Epithelial cell of prostate (primary cell): ENCODE measurements around the gene PRR23A.
"Not testable (repeated sequence)": the region's sequence is repeated elsewhere in the genome, so short reads cannot be mapped to it uniquely, and the experiment has no call there.

ENCODE experiments used
- DNase-seq: peaks from one replicate; pipeline ENCODE4 v3.0.0-alpha.2; 2011; ENCODE audit warnings: low read depth, low spot score
- H3K27ac ChIP-seq: fragments of 450-650 bp; 2 replicates; pipeline ENCODE4 v1.5.1; 2017; ENCODE audit warnings: mild to moderate bottlenecking

PRR23A gene

DNA sequence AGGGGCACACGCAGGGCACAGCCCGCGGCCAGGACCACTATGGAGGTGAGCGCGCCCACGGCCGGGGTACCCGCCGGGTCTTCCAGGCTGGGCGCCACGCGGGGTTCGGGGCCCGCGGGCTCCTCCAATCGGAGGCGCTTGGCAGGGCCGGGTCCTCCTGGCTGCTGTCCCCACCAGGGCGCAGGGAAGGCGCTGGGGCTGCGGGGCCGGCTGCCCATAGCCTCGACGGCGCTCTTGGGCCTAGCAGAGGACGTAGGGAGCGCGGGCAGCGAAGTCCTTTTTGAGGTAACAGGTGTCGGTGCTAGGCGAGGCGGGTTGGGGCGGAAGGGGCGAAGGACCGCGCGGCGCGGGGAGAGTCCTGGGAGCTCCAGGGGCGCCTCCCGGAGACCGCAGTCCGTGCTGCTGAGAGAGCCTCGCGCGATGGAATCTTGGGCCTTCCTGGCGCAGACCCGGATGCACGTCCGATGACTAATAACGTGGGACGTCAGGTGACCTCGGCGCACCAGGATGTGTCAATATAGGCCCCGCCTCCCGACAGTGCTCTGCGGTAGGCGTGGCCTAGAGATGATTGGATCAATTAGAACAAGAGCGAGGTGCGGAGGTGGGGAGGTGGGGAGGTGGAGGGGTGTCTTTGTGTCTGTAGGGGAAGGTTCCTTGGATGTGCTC is at the start of gene PRR23A:
PRR23A (minus strand) TSS at position 218 of the 666 bp plus-strand sequence; CDS start at position 218, 0 bp downstream.
- no peak for DNase-seq
- H3K27ac ChIP-seq: no peak within 1 kb of the TSS

DNA sequence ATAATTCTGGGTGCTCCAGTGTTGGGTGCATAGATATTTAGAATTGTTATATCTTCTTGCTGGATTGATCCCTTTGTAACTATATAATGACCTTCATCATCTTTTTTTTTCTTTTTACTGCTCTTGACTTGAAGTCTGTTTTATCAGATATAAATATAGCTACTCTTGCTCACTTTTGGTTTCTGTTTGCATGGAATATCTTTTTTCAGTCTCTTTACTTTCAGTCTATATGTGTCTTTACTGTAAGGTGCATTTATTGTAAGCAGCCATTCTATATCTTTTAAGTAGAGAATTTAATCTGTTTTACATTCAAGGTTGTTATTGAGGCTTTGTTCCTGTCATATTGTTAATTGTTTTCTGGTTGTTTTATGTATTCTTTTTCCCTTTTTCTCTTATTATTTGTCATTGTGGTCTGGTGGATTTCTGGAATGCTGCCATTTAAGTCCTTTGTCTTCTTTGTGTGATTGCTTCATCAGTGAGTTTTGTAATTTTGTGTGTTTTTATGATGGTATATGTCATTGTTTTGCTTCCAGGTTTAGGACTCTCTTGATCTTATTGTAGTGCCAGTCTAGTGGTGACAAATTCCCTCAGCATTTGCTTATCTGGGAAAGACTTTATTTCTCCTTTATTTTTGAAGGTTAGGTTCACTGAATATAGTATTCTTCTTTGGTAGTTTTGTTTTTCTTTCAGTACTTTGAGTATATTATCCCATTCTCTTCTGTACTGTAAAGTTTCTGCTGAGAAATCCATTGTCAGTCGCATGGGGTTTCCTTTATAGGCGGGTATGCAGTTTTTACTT is 46.9 kb upstream of the PRR23A start:
- no peak overlapping the region for H3K27ac ChIP-seq
- DNase-seq: no peak

DNA sequence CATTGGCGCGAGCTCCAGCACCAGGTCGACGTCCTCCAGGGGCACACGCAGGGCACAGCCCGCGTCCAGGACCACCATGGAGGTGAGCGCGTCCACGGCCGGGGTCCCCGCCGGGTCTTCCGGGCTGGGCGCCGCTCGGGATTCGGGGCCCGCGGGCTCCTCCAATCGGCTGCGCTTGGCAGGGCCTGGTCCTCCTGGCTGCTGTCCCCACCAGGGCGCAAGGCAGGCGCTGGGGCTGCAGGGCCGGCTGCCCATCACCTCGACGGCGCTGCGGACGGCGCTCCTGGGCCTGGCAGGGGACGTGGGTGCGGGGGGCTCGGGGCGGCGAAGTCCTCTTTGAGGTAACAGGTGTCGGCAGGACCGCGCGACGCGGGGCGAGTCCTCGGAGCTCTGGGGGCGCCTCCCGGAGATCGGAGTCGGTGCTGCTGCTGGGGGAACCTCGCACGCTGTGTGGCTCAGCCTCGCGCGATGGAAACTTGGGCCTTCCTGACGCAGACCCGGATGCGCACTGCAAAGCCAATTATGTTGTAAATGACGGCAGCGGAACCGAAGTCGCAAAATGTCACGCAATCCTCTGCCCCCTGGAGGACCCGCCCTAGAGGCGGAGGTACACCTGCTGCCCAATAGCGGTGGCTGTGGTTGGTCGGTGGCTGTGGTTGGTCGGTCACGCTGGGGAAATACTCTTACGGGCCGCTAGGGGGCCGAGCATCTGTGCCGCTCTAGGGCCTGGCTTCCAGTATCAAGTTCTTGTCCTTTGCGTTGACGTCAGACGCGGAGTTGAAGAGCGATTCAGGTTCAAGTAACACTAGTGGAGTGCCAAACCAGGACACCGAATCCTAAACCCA is 38.5 kb upstream of the PRR23A start, which contains the start of gene PRR23C:
PRR23C (minus strand) TSS at position 527 of the 845 bp plus-strand sequence; CDS start at position 255, 272 bp downstream.
- no peak within 1 kb of the TSS for H3K27ac ChIP-seq
- no peak for DNase-seq

DNA sequence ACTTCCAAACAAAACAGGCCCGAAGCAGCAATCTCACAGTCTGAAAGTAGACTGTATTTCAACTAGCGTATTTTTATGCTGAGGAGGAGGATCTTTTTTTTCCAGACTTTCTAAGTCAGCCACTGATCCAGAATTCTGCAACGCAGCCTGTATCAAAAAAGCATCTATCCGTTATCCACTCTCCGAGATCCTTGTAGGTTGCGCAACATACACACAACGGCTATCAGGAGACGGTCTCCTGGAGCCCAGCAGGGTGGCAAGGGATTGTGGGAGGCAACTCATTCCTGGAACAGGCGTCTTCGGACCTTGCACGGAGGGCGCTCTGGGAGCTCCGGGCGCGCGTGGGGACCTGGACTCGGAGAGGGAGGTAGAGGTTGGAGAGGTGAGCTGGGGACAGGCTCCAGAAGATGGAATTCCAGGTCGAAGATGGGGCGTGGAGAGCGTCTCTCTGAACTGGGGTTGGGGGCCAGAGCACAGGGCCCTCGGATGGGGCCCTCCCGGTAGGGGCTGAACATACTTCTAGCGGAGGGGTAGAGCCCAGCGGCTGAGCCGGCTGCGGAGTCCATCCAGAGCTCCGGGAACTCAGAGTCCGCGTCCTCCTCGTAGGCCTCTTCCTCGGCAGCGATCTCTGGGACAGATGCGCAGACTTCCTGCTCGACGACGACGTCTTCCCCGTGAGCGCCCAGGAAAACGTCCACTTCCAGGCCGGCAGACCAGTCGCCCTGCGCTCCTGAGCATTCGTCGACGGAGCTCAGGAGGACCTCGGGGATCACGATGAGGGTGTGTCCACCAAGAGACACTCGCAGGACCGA is 37.7 kb upstream of the PRR23A start:
- DNase-seq: no peak
- no peak overlapping the region for H3K27ac ChIP-seq

DNA sequence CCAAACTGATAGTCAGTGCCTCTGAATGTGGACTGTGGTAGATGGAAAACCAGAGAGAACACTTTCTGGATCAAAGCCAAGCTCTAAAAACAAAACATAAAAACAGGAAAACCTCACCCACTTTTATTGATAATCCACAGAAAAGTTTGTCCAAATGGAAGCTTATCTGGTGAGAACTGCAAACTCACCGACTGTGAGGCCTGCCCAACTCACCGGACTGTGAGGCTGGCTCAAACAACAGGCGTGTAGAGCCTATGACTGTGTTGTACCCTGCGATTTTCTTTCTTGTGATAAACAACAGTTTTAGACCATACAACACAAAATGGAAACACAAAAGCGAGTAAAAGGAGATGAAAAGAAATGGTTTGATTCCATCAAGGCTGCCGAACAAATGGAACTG is 31.4 kb upstream of the PRR23A start:
- H3K27ac ChIP-seq: no peak overlapping the region
- DNase-seq: no peak

DNA sequence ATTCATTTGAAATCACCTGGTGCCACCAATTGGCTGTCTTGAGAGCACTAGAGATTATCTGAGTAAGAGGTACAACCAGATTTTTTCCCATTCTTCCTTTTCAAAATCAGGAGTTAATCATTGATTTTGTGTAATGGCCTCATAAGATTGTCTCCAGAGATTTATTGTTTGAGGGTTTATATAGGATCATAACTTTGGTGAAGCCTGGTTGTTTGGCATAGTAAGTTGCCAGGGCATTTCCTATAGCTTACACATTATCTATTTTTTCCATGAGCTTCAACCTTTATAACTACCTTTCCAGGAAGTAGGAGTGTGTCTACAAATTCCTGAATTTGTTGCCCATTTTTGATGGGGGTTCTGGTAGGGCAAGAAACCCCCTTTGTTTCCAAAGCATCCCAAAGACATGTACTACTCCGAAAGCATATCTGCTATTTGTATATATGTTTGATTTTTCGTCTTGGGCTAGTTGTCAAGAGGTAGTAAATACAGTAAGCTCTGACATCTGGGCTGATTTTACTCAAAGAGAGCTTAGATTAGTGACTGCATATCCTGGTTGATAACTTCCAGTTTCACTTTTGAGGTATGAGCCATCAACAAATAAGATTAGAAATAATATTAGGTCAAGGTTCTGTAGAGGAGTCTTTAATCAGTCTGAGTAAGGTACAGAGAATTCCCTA is 26.4 kb upstream of the PRR23A start:
- no peak overlapping the region for H3K27ac ChIP-seq
- DNase-seq: no peak

DNA sequence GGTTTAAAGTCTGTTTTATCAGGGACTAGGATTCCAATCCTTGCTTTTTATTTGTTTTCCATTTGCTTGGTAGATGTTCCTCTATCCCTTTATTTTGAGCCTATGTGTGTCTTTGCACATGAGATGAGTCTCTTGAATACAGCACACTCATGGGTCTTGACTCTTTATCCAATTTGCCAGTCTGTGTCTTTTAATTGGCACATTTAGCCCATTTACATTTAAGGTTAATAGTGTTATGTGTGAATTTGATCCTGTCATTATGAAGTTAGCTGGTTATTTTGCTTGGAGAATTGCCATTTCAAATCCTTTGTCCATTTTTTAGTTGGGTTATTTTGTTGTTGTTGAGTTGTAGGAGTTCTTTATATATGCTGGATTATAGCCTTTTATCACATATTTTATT is 24.5 kb upstream of the PRR23A start:
- DNase-seq, H3K27ac ChIP-seq: not testable (repeated sequence)

DNA sequence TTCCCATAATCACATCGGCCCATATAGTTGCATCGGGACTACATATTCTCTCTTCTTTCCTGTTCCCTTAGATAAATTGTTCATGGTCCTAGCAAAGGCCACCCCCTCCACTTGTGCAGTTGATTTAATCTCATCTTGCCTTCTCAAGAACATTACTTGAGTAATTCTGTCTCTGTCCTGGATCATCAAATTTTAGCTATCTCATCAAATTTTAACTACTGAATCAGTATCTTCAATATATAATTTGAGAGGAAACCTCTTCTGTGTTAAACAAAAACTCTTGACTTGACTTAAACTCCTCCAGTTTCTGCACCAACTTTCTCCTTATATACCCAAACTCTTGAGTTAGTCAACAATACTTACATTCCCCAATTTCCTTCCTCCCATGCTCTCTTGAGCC is 18.9 kb upstream of the PRR23A start:
- H3K27ac ChIP-seq: no peak overlapping the region
- DNase-seq: no peak

DNA sequence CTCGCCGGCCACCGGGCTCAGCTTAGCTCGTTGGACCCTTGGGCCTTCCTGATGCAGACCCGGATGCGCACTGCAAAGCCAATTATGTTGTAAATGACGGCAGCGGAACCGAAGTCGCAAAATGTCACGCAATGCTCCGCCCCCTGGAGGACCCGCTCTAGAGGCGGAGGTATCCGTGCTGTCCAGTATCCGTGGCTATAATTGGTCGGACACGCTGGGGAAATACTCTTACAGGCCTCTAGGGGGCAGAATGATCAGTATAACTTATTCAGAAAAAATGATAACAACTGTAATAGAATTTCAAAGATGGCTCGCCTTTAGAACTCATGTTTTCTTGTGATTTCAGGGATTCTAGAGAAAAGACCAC is 14.8 kb upstream of the PRR23A start, which contains the start of gene PRR23B:
PRR23B (minus strand) TSS at position 59 of the 367 bp plus-strand sequence. CDS start 265 bp downstream, outside the sequence.
- no peak for DNase-seq
- no peak within 1 kb of the TSS for H3K27ac ChIP-seq

DNA sequence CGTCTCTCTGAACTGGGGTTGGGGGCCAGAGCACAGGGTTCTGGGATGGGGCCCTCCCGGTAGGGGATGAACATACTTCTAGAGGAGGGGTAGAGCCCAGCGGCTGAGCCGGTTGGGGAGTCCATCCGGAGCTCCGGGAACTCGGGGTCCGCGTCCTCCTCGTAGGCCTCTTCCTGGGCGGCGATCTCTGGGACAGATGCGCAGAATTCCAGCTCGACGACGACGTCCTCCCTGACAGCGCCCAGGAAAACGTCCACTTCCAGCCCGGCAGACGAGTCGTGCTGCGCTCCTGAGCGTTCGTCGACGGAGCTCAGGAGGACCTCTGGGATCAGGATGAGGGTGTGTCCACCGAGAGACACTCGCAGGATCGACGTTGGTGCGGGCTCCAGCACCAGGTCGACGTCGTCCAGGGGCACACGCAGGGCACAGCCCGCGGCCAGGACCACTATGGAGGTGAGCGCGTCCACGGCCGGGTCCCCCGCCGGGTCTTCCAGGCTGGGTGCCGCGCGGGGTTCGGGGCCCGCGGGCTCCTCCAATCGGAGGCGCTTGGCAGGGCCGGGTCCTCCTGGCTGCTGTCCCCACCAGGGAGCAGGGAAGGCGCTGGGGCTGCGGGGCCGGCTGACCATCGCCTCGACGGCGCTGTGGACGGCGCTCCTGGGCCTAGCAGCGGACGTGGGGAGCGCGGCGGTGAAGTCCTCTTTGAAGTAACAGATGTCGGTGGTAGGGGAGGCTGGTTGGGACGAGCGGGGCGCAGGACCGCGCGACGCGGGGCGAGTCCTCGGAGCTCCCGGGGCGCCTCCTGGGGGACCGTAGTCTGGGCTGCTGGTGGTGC is 14.2 kb upstream of the PRR23A start:
- H3K27ac ChIP-seq: no peak overlapping the region
- no peak for DNase-seq

DNA sequence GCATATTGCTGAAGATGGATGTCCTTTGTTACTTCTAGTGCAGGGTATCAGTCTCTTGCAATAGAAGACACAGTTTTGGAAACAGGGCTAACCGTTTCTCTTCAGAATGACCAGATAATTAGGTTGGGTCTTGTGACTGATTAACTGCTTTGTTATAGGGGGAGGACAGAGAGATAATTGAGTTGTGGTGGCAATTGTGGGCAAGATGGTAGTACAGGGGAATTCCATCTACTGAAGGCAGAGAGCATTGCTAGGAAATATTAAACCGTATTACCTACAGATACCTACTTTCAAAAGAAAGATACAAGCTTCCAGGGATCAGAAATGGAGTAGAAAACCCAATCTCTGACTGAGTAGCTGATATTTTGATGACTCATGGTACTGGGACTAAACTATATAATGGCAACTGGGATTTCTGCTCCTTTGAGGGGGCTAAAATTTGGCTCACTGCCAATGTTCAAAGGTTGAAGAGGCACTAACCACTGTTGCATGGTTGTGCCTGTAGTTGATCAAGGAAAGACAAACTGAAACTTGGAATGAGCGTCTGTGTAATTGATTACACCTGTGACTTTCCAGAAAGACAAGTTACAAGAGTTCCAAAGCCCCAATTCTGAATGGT is 10.5 kb upstream of the PRR23A start:
- no peak for DNase-seq
- H3K27ac ChIP-seq: no peak overlapping the region

DNA sequence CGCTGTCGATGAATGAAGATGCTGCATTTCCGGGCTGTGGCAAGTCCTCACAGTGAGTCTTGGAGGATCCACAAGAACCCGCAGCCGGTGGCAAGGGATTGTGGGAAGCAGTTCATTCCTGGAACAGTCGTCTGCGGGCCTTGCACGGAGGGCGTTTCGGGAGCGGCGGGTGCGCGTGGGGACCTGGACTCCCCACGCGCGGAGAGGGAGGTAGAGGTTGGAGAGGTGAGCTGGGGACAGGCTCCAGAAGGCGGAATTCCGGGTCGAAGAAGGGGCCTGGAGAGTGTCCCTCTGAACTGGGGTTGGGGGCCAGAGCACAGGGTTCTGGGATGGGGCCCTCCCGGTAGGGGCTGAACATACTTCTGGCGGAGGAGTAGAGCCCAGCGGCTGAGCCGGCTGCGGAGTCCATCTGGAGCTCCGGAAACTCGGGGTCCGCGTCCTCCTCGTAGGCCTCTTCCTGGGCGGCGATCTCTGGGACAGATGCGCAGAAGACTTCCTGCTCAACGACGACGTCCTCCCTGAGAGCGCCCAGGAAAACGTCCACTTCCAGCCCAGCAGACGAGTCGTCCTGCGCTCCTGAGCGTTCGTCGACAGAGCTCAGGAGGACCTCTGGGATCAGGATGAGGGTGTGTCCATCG is 593 bp downstream of the PRR23A start:
- H3K27ac ChIP-seq: no peak overlapping the region
- DNase-seq: no peak

DNA sequence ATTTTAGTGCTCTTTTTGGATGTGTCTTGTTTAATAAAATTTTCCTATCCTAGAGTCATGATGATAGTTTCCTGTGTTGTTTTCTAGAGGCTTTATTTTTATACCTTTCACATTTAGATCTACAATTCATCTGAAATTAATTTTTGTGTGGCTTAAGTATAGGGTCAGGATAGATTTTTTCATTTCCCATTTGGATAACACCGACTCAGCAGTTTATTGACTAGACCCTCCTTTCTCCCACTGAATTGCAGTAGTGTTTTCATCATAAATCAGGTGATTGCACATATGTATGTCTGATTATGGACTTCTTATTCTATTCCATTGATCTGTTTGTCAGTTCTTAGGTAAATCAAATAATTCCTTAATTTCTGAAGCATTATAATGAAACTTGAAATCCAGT is 10.4 kb downstream of the PRR23A start:
- DNase-seq: no peak
- H3K27ac ChIP-seq: no peak overlapping the region

DNA sequence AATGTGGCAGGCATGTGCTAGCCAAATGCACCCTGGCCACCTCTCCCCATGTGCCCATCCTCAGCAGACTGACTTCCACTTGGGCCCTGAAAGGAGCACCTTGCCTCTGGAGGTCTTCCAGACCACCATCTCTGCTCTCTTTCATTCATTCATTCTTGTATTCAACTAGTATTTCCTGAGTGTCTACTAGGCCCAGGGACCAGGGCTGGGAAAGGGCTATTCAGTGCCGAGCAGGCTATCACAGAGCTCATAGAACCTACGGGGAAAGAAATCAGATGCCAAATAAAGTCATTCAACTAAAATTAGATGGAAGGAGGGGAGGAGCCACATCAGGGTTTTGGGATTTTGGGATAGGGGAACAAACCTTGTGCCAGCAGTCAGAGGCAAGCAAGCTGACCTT is 18.9 kb downstream of the PRR23A start:
- no peak for DNase-seq
- no peak overlapping the region for H3K27ac ChIP-seq

DNA sequence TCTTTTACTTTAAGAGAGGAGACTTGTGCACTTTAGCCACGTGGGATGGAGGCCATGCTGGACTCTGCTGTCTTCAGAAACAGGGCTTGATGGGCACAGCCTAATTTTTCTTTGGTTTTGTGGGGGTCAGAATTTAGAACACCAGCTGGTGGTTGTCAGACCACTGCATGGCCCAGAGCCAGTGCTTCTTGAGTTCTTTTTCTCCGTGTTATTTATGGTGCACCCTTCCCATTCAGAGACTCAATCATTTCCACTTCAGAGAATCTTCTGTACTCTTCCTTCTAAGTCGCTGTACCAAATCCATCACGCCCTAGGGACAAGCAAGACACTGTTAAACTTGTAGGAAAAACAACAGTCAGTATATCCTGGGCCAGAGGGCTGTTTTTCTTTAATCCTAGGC is 20.1 kb downstream of the PRR23A start:
- no peak overlapping the region for H3K27ac ChIP-seq
- no peak for DNase-seq

DNA sequence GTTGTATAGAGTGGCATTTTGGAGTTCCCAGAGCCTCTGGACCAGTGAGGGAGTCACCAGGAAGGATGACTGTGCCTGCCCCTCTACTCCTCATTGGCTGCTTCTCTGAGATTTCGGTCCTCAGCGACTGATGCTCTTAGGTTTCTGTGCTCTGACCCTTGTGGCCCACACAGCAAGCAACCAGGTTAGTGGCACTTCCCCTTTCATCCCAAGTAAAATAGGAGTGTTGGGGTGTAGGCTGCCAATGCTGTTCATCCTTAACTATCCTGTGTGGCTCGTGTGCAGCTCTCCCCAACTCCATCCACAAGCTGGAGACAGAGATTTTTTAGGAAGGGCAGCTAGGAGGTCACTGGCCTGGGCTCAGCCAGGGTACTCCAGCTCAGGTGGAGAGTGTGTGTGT is 21.3 kb downstream of the PRR23A start:
- DNase-seq: no peak
- no peak overlapping the region for H3K27ac ChIP-seq

DNA sequence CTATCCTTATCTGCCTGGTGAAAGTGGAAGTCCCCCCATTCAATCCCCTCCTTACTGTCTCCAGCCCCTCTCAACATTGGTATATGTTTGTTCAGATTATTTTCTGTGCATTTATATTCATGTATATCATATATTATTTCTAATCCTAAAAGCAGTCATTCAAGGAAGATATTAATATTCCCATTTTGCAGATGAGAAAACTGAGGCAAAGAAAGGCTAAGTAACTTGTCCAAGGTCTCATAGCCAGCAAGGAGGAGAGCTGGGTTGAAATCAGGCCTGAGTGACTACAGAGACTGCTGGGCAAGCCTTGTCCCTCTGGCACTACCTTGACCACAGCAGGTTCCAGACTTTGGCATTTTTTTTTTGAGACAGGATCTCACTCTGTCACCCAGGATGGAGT is 30.0 kb downstream of the PRR23A start:
- H3K27ac ChIP-seq: no peak overlapping the region
- no peak for DNase-seq

DNA sequence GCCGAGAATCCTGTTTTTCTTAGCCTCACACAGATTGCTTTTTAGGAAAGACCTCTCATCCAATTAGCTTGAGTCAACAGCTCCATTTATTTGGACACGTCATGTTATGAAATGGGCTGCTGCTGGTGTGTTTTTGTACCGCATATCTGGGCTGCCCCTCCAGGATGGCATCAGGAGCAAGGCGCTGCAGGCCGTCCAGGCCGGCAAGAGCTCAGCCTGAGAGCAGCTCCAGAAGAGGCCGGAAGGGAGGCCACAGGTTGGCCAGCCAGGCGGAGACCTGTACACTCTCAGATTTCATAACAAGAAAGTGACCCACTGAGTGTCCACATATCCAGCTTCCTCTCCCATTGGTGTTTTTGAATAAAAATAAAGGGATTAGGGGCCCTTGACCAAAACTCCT is 30.7 kb downstream of the PRR23A start:
- H3K27ac ChIP-seq: no peak overlapping the region
- DNase-seq: no peak
